GM23338 (cell line): ENCODE results near the gene INTS3. TPM values are rescaled to one million over a fixed set of nuclear protein-coding genes. Genes with fewer than 3 reads are reported as not detected.

Source experiments
- ATAC-seq: fragments of 200-7000 bp; cut with Tn5 transposase; 3 replicates; pipeline ENCODE4 v1.9.1; 2020
- DNase-seq: peaks from one replicate; pipeline ENCODE4 v3.0.0-alpha.2; 2015; ENCODE audit warnings: low spot score
- H2AFZ ChIP-seq: fragments of 200-600 bp; sonication (generic); 2 replicates; pipeline ENCODE4 v1.8.0; 2016; ENCODE audit warnings: antibody characterized with exemption, mild to moderate bottlenecking, moderate library complexity
- H3F3A ChIP-seq: fragments of 200-600 bp; sonication (generic); replicated peaks from 2 replicates; pipeline ENCODE4 v1.8.0; 2017; ENCODE audit warnings: antibody characterized with exemption, mixed run types, low read depth
- H3K27ac ChIP-seq: fragments of 200-600 bp; sonication (generic); 2 replicates; pipeline ENCODE4 v1.6.1; 2016; ENCODE audit warnings: low read depth
- H3K27me3 ChIP-seq: fragments of 200-600 bp; sonication (generic); 2 replicates; pipeline ENCODE4 v1.8.0; 2016; ENCODE audit warnings: mild to moderate bottlenecking, mixed run types, moderate library complexity; ENCODE audit not compliant: insufficient read depth
- H3K36me3 ChIP-seq: fragments of 200-600 bp; sonication (generic); 2 replicates; pipeline ENCODE4 v1.8.0; 2016; ENCODE audit warnings: mild to moderate bottlenecking; ENCODE audit not compliant: insufficient read depth
- H3K4me1 ChIP-seq: fragments of 200-600 bp; sonication (generic); 2 replicates; pipeline ENCODE4 v1.8.0; 2016; ENCODE audit warnings: mild to moderate bottlenecking, moderate library complexity; ENCODE audit not compliant: insufficient read depth
- H3K4me2 ChIP-seq: fragments of 200-600 bp; sonication (generic); 2 replicates; pipeline ENCODE4 v1.7.1; 2017; ENCODE audit warnings: mixed run types
- H3K4me3 ChIP-seq: fragments of 200-600 bp; sonication (generic); 2 replicates; pipeline ENCODE4 v1.6.1; 2016; ENCODE audit warnings: mixed run types
- H3K79me2 ChIP-seq: fragments of 200-600 bp; sonication (generic); replicated peaks from 2 replicates; pipeline ENCODE4 v1.8.0; 2017; ENCODE audit warnings: mild to moderate bottlenecking; ENCODE audit not compliant: insufficient read depth
- H3K9me2 ChIP-seq: fragments of 200-600 bp; sonication (generic); 2 replicates; pipeline ENCODE4 v1.8.0; 2017; ENCODE audit not compliant: insufficient read depth
- H4K20me1 ChIP-seq: fragments of 200-600 bp; sonication (generic); replicated peaks from 2 replicates; pipeline ENCODE4 v1.8.0; 2017; ENCODE audit warnings: mild to moderate bottlenecking; ENCODE audit not compliant: insufficient read depth
- H3K27ac Mint-ChIP-seq: 2 replicates; pipeline ENCODE4 v1.8.0; 2020; ENCODE audit warnings: inconsistent platforms, mild to moderate bottlenecking, moderate library complexity, mixed read lengths
- H3K27me3 Mint-ChIP-seq: 3 replicates; pipeline ENCODE4 v1.8.0; 2022; ENCODE audit warnings: low read depth, mild to moderate bottlenecking, moderate library complexity, mixed read lengths, inconsistent platforms; ENCODE audit not compliant: insufficient read depth, poor library complexity
- H3K36me3 Mint-ChIP-seq: 3 replicates; pipeline ENCODE4 v1.8.0; 2021; ENCODE audit warnings: low read depth, mild to moderate bottlenecking, inconsistent platforms, moderate library complexity, mixed read lengths
- H3K4me1 Mint-ChIP-seq: 3 replicates; pipeline ENCODE4 v1.8.0; 2020; ENCODE audit warnings: mild to moderate bottlenecking, inconsistent platforms, mixed read lengths
- H3K4me3 Mint-ChIP-seq: 3 replicates; pipeline ENCODE4 v1.8.0; 2021; ENCODE audit warnings: moderate library complexity, mild to moderate bottlenecking, inconsistent platforms, mixed read lengths
- H3K9me3 Mint-ChIP-seq: 3 replicates; pipeline ENCODE4 v1.8.0; 2020; ENCODE audit warnings: moderate library complexity, mild to moderate bottlenecking, inconsistent platforms, mixed read lengths
- CREB1 ChIP-seq: fragments of 250-450 bp; sonication (Bioruptor Pico); IDR thresholded peaks from 2 replicates; pipeline ENCODE4 v1.5.0; 2020; ENCODE audit warnings: low read depth, mild to moderate bottlenecking, moderate library complexity
- CTCF ChIP-seq, 2 experiments: fragments of 200-600 bp in 1 of 2; sonication (generic) in 1 of 2; conservative IDR thresholded peaks; 2 replicates each; pipeline versions ENCODE4 v1.5.1 to v1.6.1; 2016 to 2017; ENCODE audit warnings: antibody characterized with exemption in 2 of 2, low read depth in 2 of 2, mild to moderate bottlenecking in 2 of 2, moderate library complexity in 1 of 2
- EZH2 ChIP-seq: fragments of 200-600 bp; sonication (generic); IDR thresholded peaks from one replicate; pipeline ENCODE4 v1.8.0; 2017; ENCODE audit warnings: antibody characterized with exemption, mild to moderate bottlenecking, low read depth; ENCODE audit not compliant: unreplicated experiment
- NANOG ChIP-seq: IDR thresholded peaks from 2 replicates; pipeline ENCODE4 v1.6.1; 2016; ENCODE audit warnings: antibody characterized with exemption, borderline replicate concordance
- POLR2AphosphoS5 ChIP-seq: IDR thresholded peaks from 2 replicates; pipeline ENCODE4 v1.6.1; 2016; ENCODE audit warnings: antibody characterized with exemption, low read depth
- REST ChIP-seq: IDR thresholded peaks from one replicate; pipeline ENCODE4 v1.6.1; 2018; ENCODE audit warnings: antibody characterized with exemption; ENCODE audit not compliant: unreplicated experiment
- STAT1 ChIP-seq: IDR thresholded peaks from one replicate; pipeline ENCODE4 v1.6.1; 2016; ENCODE audit warnings: antibody characterized with exemption; ENCODE audit not compliant: unreplicated experiment
- ZNF114 ChIP-seq: fragments of 250-450 bp; sonication (Bioruptor Pico); IDR thresholded peaks from 2 replicates; pipeline ENCODE4 v1.5.0; 2020; ENCODE audit warnings: mild to moderate bottlenecking, moderate library complexity
- ZNF331 ChIP-seq: fragments of 250-450 bp; sonication (Bioruptor Pico); IDR thresholded peaks from 2 replicates; pipeline ENCODE4 v1.5.0; 2020; ENCODE audit warnings: low read depth, mild to moderate bottlenecking, moderate library complexity
- polyA plus RNA-seq: library from polyadenylated mRNA; unstranded; fragments of >200 nt; fragmentation: Nextera tagmentation; extraction: Ambion mirVana; gene quantifications from 2 replicates; pipeline ENCODE4 v1.2.1, GENCODE V29; 2016
- total RNA-seq: library from RNA; depleted of rRNA; stranded (reverse); fragments of >200 nt; shearing (Covaris generic); gene quantifications from 2 replicates; pipeline ENCODE4 v1.2.3, GENCODE V29; 2014
- TF ChIP-seq, protein P1 (sequence below): IDR thresholded peaks from 2 replicates; pipeline ENCODE4 v1.6.1; 2016; ENCODE audit warnings: antibody characterized with exemption

The INTS3 gene
- total and polyA plus RNA-seq, 2 experiments from 2014 or later = 22.7 to 51.3 TPM

DNA sequence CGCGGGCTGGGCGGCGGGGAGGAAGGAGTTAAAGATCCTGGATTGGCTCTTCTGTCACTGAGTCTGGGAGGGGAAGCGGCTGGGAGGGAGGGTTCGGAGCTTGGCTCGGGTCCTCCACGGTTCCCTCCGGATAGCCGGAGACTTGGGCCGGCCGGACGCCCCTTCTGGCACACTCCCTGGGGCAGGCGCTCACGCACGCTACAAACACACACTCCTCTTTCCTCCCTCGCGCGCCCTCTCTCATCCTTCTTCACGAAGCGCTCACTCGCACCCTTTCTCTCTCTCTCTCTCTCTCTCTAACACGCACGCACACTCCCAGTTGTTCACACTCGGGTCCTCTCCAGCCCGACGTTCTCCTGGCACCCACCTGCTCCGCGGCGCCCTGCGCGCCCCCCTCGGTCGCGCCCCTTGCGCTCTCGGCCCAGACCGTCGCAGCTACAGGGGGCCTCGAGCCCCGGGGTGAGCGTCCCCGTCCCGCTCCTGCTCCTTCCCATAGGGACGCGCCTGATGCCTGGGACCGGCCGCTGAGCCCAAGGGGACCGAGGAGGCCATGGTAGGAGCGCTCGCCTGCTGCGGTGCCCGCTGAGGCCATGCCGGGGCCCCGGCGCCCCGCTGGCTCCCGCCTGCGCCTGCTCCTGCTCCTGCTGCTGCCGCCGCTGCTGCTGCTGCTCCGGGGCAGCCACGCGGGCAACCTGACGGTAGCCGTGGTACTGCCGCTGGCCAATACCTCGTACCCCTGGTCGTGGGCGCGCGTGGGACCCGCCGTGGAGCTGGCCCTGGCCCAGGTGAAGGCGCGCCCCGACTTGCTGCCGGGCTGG lies 49.1 kb upstream of the INTS3 start, which contains the start of gene NPR1:
NPR1 (plus strand) TSS at position 170 of the 818 bp plus-strand sequence; CDS start at position 591, 421 bp downstream.
- Histone ChIP-seq H3K79me2 (no peaks in the 10 kb centered on the region), H3K9me2 (no peaks in the 10 kb centered on the region), H3K27ac (no peak within 1 kb of the TSS), H3K27me3 (peaks cover 35% of the 10 kb centered on the region), H3F3A (peaks cover 7% of the 10 kb centered on the region), H3K4me2 (peak within 1 kb of the TSS; percentile 99), H2AFZ (peak within 1 kb of the TSS; percentile 98), H3K4me3 (peak within 1 kb of the TSS; percentile 85), H3K36me3 (no peaks in the 10 kb centered on the region), H4K20me1 (no peaks in the 10 kb centered on the region), H3K4me1 (peaks cover 6% of the 10 kb centered on the region)
- DNase-seq (peak; percentile 78), ATAC-seq (peak; percentile 68)
- Mint-ChIP-seq H3K4me3 (peak within 1 kb of the TSS; percentile 84), H3K36me3 (peaks cover 21% of the 10 kb centered on the region), H3K27ac (no peak within 1 kb of the TSS), H3K4me1 (peaks cover 24% of the 10 kb centered on the region), H3K9me3 (no peaks in the 10 kb centered on the region; the same call in 2 of the 3 replicates), H3K27me3 (peaks cover 25% of the 10 kb centered on the region)
- peak; percentile 59 for TF ChIP-seq EZH2
- TF ChIP-seq POLR2AphosphoS5 = no peak

- H3K4me3 ChIP-seq = peak overlapping the region; percentile 85
- Mint-ChIP-seq H3K27me3 (peaks cover 24% of the 10 kb centered on the region), H3K4me3 (peak overlapping the region; percentile 84), H3K36me3 (peaks cover 25% of the 10 kb centered on the region), H3K4me1 (peaks cover 24% of the 10 kb centered on the region), H3K27ac (peak overlapping the region; percentile 22; the same call in 1 of the 2 replicates), H3K9me3 (no peaks in the 10 kb centered on the region; the same call in 1 of the 3 replicates)
- no peak for TF ChIP-seq STAT1
- no peak for TF ChIP-seq ZNF114
- no peak for TF ChIP-seq CTCF (conservative IDR thresholded peaks at IDR 0.05; ENCODE audit: low read depth in 2 of 2)
- no peak for TF ChIP-seq CREB1
- TF ChIP-seq ZNF331 = no peak
- TF ChIP-seq REST = no peak
- TF ChIP-seq NANOG = no peak
- TF ChIP-seq, protein P1, sequence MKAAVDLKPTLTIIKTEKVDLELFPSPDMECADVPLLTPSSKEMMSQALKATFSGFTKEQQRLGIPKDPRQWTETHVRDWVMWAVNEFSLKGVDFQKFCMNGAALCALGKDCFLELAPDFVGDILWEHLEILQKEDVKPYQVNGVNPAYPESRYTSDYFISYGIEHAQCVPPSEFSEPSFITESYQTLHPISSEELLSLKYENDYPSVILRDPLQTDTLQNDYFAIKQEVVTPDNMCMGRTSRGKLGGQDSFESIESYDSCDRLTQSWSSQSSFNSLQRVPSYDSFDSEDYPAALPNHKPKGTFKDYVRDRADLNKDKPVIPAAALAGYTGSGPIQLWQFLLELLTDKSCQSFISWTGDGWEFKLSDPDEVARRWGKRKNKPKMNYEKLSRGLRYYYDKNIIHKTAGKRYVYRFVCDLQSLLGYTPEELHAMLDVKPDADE = no peak
- H3K9me2 ChIP-seq = no peaks in the 10 kb centered on the region
- H3F3A ChIP-seq = peaks cover 7% of the 10 kb centered on the region
- H3K4me2 ChIP-seq = peak overlapping the region; percentile 99
- H3K27me3 ChIP-seq = peaks cover 35% of the 10 kb centered on the region
- no peaks in the 10 kb centered on the region for H4K20me1 ChIP-seq
- peak overlapping the region; percentile 98 for H2AFZ ChIP-seq
- peak; percentile 41 for ATAC-seq
- peaks cover 6% of the 10 kb centered on the region for H3K4me1 ChIP-seq
- no peak overlapping the region for H3K27ac ChIP-seq
- H3K79me2 ChIP-seq = no peaks in the 10 kb centered on the region
- peak; percentile 57 for DNase-seq
- H3K36me3 ChIP-seq = no peaks in the 10 kb centered on the region
Observed at GRCh38 chr1:153679337-153680119, 48.3 kb upstream of the INTS3 start.
